Mucosa of descending colon (tissue), 3 donors: ENCODE results near the gene HEPHL1. TPM values are rescaled to one million over a fixed set of nuclear protein-coding genes. Genes with fewer than 3 reads are reported as not detected.

Source experiments
- ATAC-seq: fragments of 200-7000 bp; cut with Tn5 transposase; one replicate; pipeline ENCODE4 v1.9.1; 2020; ENCODE audit warnings: mild to moderate bottlenecking, moderate library complexity
- DNase-seq, 3 donors: peaks; one replicate each; pipeline ENCODE4 v3.0.0-alpha.2; 2020
- H3K36me3 ChIP-seq: fragments of 200-600 bp; one replicate; pipeline ENCODE4 v1.8.0; 2021; ENCODE audit warnings: low read depth, mild to moderate bottlenecking
- H3K4me1 ChIP-seq: fragments of 200-600 bp; one replicate; pipeline ENCODE4 v1.8.0; 2021; ENCODE audit warnings: low read depth, mild to moderate bottlenecking
- H3K4me3 ChIP-seq: fragments of 200-600 bp; one replicate; pipeline ENCODE4 v1.8.0; 2021; ENCODE audit warnings: mild to moderate bottlenecking
- H3K9me3 ChIP-seq: fragments of 200-600 bp; one replicate; pipeline ENCODE4 v1.8.0; 2021; ENCODE audit warnings: mild to moderate bottlenecking
- CTCF ChIP-seq: fragments of 200-600 bp; IDR thresholded peaks from one replicate; pipeline ENCODE4 v1.8.0; 2022; ENCODE audit warnings: antibody characterized with exemption, mild to moderate bottlenecking
- intact Hi-C, 2 donors: fragments of 100-400 bp; cut with DNase I in 1 of 2; cut with micrococcal nuclease in 1 of 2; formaldehyde crosslinking; loops; one replicate each; pipeline versions ENCODE4 v1.11.0 to v1.11.1; 2022; cut with DNase I, micrococcal nuclease
- total RNA-seq, 3 donors: library from RNA; stranded (reverse); fragmentation: NEBNext Ultra II Directional in 2 of 3; extraction: Animal tissue kit (Norgen Biotek cat#: 25700) in 2 of 3; gene quantifications; one replicate each; pipeline versions ENCODE4 v1.2.1 to v1.2.4, GENCODE V29; 2021 to 2023
- donor health status: DM: no; HTN: no; CAD: no; lungs with moderate emphysema.
- donor health status: DM: no; HTN: no; CAD: no.
- donor health status: DM: no; HTN: yes; CAD: no.

HEPHL1 gene
- total RNA-seq, 3 donors from 2014 or later = 0.06 TPM; not detected in 2

- H3K4me3 ChIP-seq = no peak overlapping the region
- no peak for DNase-seq
- ATAC-seq = no peak
- H3K4me1 ChIP-seq = no peaks in the 10 kb centered on the region
- H3K9me3 ChIP-seq = no peaks in the 10 kb centered on the region
- no peaks in the 10 kb centered on the region for H3K36me3 ChIP-seq
- intact Hi-C loops = no loop called here
- TF ChIP-seq CTCF = no peak
Observed at GRCh38 chr11:94150056-94150455, 128.9 kb downstream of the HEPHL1 start.

- intact Hi-C loops = no loop called here
- H3K4me1 ChIP-seq = no peaks in the 10 kb centered on the region
- no peak for ATAC-seq
- H3K4me3 ChIP-seq = no peak overlapping the region
- no peak for TF ChIP-seq CTCF
- DNase-seq = no peak
- no peaks in the 10 kb centered on the region for H3K36me3 ChIP-seq
- H3K9me3 ChIP-seq = no peaks in the 10 kb centered on the region
Observed at GRCh38 chr11:94150704-94151685, 129.8 kb downstream of the HEPHL1 start.

GRCh38 chr11:94151903-94152677 is 130.9 kb downstream of the HEPHL1 start:
- Histone ChIP-seq H3K9me3 (no peaks in the 10 kb centered on the region), H3K36me3 (no peaks in the 10 kb centered on the region), H3K4me3 (no peak overlapping the region), H3K4me1 (no peaks in the 10 kb centered on the region)
- intact Hi-C loops = no loop called here
- ATAC-seq (peak; percentile 77), DNase-seq (no peak)
- no peak for TF ChIP-seq CTCF

- H3K36me3 ChIP-seq = no peaks in the 10 kb centered on the region
- no peak overlapping the region for H3K4me3 ChIP-seq
- DNase-seq = no peak
- H3K9me3 ChIP-seq = no peaks in the 10 kb centered on the region
- ATAC-seq = no peak
- no peaks in the 10 kb centered on the region for H3K4me1 ChIP-seq
- intact Hi-C loops = no loop called here
- no peak for TF ChIP-seq CTCF
Observed at GRCh38 chr11:94152678-94153065, 131.5 kb downstream of the HEPHL1 start.

GRCh38 chr11:94153320-94153719 is 132.2 kb downstream of the HEPHL1 start:
- Histone ChIP-seq H3K36me3 (no peaks in the 10 kb centered on the region), H3K9me3 (no peaks in the 10 kb centered on the region), H3K4me3 (no peak overlapping the region), H3K4me1 (no peaks in the 10 kb centered on the region)
- DNase-seq (no peak), ATAC-seq (peak; percentile 12)
- intact Hi-C loops = no loop called here
- no peak for TF ChIP-seq CTCF
